GM23338 (cell line): ENCODE measurements around the gene NELFA. TPM values are rescaled to one million over a fixed set of nuclear protein-coding genes. Genes with fewer than 3 reads are reported as not detected.

Experiments used
- ATAC-seq: fragments of 200-7000 bp; cut with Tn5 transposase; 3 replicates; pipeline ENCODE4 v1.9.1; 2020
- DNase-seq: peaks from one replicate; pipeline ENCODE4 v3.0.0-alpha.2; 2015; ENCODE audit warnings: low spot score
- H2AFZ ChIP-seq: fragments of 200-600 bp; sonication (generic); 2 replicates; pipeline ENCODE4 v1.8.0; 2016; ENCODE audit warnings: antibody characterized with exemption, mild to moderate bottlenecking, moderate library complexity
- H3F3A ChIP-seq: fragments of 200-600 bp; sonication (generic); replicated peaks from 2 replicates; pipeline ENCODE4 v1.8.0; 2017; ENCODE audit warnings: antibody characterized with exemption, mixed run types, low read depth
- H3K27ac ChIP-seq: fragments of 200-600 bp; sonication (generic); 2 replicates; pipeline ENCODE4 v1.6.1; 2016; ENCODE audit warnings: low read depth
- H3K27me3 ChIP-seq: fragments of 200-600 bp; sonication (generic); 2 replicates; pipeline ENCODE4 v1.8.0; 2016; ENCODE audit warnings: mild to moderate bottlenecking, mixed run types, moderate library complexity; ENCODE audit not compliant: insufficient read depth
- H3K36me3 ChIP-seq: fragments of 200-600 bp; sonication (generic); 2 replicates; pipeline ENCODE4 v1.8.0; 2016; ENCODE audit warnings: mild to moderate bottlenecking; ENCODE audit not compliant: insufficient read depth
- H3K4me1 ChIP-seq: fragments of 200-600 bp; sonication (generic); 2 replicates; pipeline ENCODE4 v1.8.0; 2016; ENCODE audit warnings: mild to moderate bottlenecking, moderate library complexity; ENCODE audit not compliant: insufficient read depth
- H3K4me2 ChIP-seq: fragments of 200-600 bp; sonication (generic); 2 replicates; pipeline ENCODE4 v1.7.1; 2017; ENCODE audit warnings: mixed run types
- H3K4me3 ChIP-seq: fragments of 200-600 bp; sonication (generic); 2 replicates; pipeline ENCODE4 v1.6.1; 2016; ENCODE audit warnings: mixed run types
- H3K79me2 ChIP-seq: fragments of 200-600 bp; sonication (generic); replicated peaks from 2 replicates; pipeline ENCODE4 v1.8.0; 2017; ENCODE audit warnings: mild to moderate bottlenecking; ENCODE audit not compliant: insufficient read depth
- H3K9me2 ChIP-seq: fragments of 200-600 bp; sonication (generic); 2 replicates; pipeline ENCODE4 v1.8.0; 2017; ENCODE audit not compliant: insufficient read depth
- H4K20me1 ChIP-seq: fragments of 200-600 bp; sonication (generic); replicated peaks from 2 replicates; pipeline ENCODE4 v1.8.0; 2017; ENCODE audit warnings: mild to moderate bottlenecking; ENCODE audit not compliant: insufficient read depth
- H3K27ac Mint-ChIP-seq: 2 replicates; pipeline ENCODE4 v1.8.0; 2020; ENCODE audit warnings: inconsistent platforms, mild to moderate bottlenecking, moderate library complexity, mixed read lengths
- H3K27me3 Mint-ChIP-seq: 3 replicates; pipeline ENCODE4 v1.8.0; 2022; ENCODE audit warnings: low read depth, mild to moderate bottlenecking, moderate library complexity, mixed read lengths, inconsistent platforms; ENCODE audit not compliant: insufficient read depth, poor library complexity
- H3K36me3 Mint-ChIP-seq: 3 replicates; pipeline ENCODE4 v1.8.0; 2021; ENCODE audit warnings: low read depth, mild to moderate bottlenecking, inconsistent platforms, moderate library complexity, mixed read lengths
- H3K4me1 Mint-ChIP-seq: 3 replicates; pipeline ENCODE4 v1.8.0; 2020; ENCODE audit warnings: mild to moderate bottlenecking, inconsistent platforms, mixed read lengths
- H3K4me3 Mint-ChIP-seq: 3 replicates; pipeline ENCODE4 v1.8.0; 2021; ENCODE audit warnings: moderate library complexity, mild to moderate bottlenecking, inconsistent platforms, mixed read lengths
- H3K9me3 Mint-ChIP-seq: 3 replicates; pipeline ENCODE4 v1.8.0; 2020; ENCODE audit warnings: moderate library complexity, mild to moderate bottlenecking, inconsistent platforms, mixed read lengths
- CREB1 ChIP-seq: fragments of 250-450 bp; sonication (Bioruptor Pico); IDR thresholded peaks from 2 replicates; pipeline ENCODE4 v1.5.0; 2020; ENCODE audit warnings: low read depth, mild to moderate bottlenecking, moderate library complexity
- EZH2 ChIP-seq: fragments of 200-600 bp; sonication (generic); IDR thresholded peaks from one replicate; pipeline ENCODE4 v1.8.0; 2017; ENCODE audit warnings: antibody characterized with exemption, mild to moderate bottlenecking, low read depth; ENCODE audit not compliant: unreplicated experiment
- STAT1 ChIP-seq: IDR thresholded peaks from one replicate; pipeline ENCODE4 v1.6.1; 2016; ENCODE audit warnings: antibody characterized with exemption; ENCODE audit not compliant: unreplicated experiment
- ZNF331 ChIP-seq: fragments of 250-450 bp; sonication (Bioruptor Pico); IDR thresholded peaks from 2 replicates; pipeline ENCODE4 v1.5.0; 2020; ENCODE audit warnings: low read depth, mild to moderate bottlenecking, moderate library complexity
- ZNF462 ChIP-seq: fragments of 250-450 bp; sonication (Bioruptor Pico); IDR thresholded peaks from 2 replicates; pipeline ENCODE4 v1.5.0; 2020; ENCODE audit warnings: mild to moderate bottlenecking, moderate library complexity
- polyA plus RNA-seq: library from polyadenylated mRNA; unstranded; fragments of >200 nt; fragmentation: Nextera tagmentation; extraction: Ambion mirVana; gene quantifications from 2 replicates; pipeline ENCODE4 v1.2.1, GENCODE V29; 2016
- total RNA-seq: library from RNA; depleted of rRNA; stranded (reverse); fragments of >200 nt; shearing (Covaris generic); gene quantifications from 2 replicates; pipeline ENCODE4 v1.2.3, GENCODE V29; 2014

Gene NELFA
- total and polyA plus RNA-seq, 2 experiments from 2014 or later: 62.8 to 63.3 TPM

DNA sequence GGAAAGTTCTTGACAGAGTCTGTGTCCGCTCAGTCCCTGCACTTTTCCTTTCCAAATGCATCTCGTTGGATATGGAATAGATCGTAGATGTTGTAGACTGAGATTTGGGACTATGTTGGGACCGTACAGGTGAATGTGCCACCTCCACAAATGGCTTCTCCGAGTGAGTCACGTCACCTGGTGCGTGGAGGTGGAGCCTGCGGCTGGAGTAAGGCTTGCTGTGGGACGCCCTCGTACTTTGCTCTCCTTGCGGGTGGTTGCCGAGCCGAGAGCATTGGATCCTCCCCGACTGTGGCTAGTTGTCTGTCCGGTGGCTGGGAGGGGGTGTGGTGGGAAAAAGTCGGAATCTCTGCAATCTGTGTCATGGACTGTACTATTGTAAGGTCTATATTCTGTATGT lies 60.5 kb downstream of the NELFA start (continued):
- TF ChIP-seq ZNF462 (no peak), EZH2 (no peak)

DNA sequence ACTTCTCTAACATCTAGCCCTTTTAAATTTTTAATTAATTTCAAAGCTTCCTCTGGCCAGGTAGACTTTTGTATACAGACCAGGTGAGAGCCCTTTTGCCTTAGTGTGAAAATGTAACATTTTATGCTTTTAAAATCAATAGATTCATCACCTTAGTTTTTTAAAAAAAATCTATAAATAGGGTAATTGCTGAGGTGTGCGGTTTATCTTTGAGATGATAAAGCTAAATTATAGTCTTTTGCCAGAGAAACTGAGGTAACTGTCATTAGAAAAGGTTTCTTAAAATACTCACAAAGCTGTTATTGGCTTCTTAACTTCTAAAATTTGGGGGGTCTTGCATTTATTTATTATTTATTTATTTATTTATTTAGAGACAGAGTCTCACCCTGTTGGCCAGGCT lies 62.9 kb downstream of the NELFA start:
- Histone ChIP-seq H3K9me2 (no peaks in the 10 kb centered on the region), H3K4me2 (no peak overlapping the region), H3K27me3 (no peaks in the 10 kb centered on the region), H3K4me1 (no peaks in the 10 kb centered on the region), H4K20me1 (peaks cover 41% of the 10 kb centered on the region), H3K4me3 (no peak overlapping the region), H3K27ac (no peak overlapping the region; the same call in 1 of the 2 replicates), H3K79me2 (no peaks in the 10 kb centered on the region; the same call in 1 of the 2 replicates), H2AFZ (no peak overlapping the region), H3K36me3 (no peaks in the 10 kb centered on the region; the same call in 1 of the 2 replicates), H3F3A (no peaks in the 10 kb centered on the region)
- ATAC-seq (no peak), DNase-seq (no peak)
- Mint-ChIP-seq H3K4me1 (no peaks in the 10 kb centered on the region), H3K4me3 (no peak overlapping the region), H3K9me3 (no peaks in the 10 kb centered on the region), H3K36me3 (peaks cover 31% of the 10 kb centered on the region), H3K27me3 (no peaks in the 10 kb centered on the region), H3K27ac (no peak overlapping the region)
- TF ChIP-seq ZNF462 (no peak), ZNF331 (CRISPR knock-in tag) (no peak), CREB1 (no peak), STAT1 (no peak)
